ENCODE results near the gene SLC38A6. TPM values are rescaled to one million over a fixed set of nuclear protein-coding genes. Genes with fewer than 3 reads are reported as not detected.

Gene SLC38A6
- total RNA-seq, 4 donors from 2014 or later = 2.3 to 57.5 (median 34.8) TPM

DNA sequence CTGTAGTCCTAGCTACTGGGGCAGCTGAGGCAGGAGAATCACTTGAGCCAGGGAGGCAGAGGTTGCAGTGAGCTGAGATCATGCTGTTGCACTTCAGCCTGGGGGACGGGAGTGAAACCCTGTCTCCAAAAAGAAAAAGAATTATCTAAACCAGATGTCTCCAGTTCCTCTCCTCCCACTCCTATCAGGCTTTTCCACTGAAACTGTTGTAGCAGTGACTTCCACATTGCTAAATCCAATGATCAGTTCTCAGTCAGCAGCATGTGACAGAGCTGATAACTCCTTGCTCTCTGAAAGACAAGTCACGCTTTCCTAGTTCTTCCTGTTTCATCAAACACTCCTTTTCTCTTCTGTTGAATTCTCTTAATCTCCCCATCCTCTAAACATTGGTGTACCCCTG lies 8.6 kb downstream of the SLC38A6 start:
- intact Hi-C loops (cut with DNase I; ENCODE audit: low total_unique reads) = no loop called here
- no peak for DNase-seq
- Histone ChIP-seq H3K9me3 (no peaks in the 10 kb centered on the region), H3K4me3 (no peak overlapping the region), H3K4me1 (no peaks in the 10 kb centered on the region), H3K27ac (no peak overlapping the region), H3K27me3 (no peaks in the 10 kb centered on the region), H3K36me3 (no peaks in the 10 kb centered on the region)
- TF ChIP-seq, protein P1, sequence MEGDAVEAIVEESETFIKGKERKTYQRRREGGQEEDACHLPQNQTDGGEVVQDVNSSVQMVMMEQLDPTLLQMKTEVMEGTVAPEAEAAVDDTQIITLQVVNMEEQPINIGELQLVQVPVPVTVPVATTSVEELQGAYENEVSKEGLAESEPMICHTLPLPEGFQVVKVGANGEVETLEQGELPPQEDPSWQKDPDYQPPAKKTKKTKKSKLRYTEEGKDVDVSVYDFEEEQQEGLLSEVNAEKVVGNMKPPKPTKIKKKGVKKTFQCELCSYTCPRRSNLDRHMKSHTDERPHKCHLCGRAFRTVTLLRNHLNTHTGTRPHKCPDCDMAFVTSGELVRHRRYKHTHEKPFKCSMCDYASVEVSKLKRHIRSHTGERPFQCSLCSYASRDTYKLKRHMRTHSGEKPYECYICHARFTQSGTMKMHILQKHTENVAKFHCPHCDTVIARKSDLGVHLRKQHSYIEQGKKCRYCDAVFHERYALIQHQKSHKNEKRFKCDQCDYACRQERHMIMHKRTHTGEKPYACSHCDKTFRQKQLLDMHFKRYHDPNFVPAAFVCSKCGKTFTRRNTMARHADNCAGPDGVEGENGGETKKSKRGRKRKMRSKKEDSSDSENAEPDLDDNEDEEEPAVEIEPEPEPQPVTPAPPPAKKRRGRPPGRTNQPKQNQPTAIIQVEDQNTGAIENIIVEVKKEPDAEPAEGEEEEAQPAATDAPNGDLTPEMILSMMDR (IDR thresholded peaks at IDR 0.05) = no peak
- TF ChIP-seq POLR2A (IDR thresholded peaks at IDR 0.05) = no peak

DNA sequence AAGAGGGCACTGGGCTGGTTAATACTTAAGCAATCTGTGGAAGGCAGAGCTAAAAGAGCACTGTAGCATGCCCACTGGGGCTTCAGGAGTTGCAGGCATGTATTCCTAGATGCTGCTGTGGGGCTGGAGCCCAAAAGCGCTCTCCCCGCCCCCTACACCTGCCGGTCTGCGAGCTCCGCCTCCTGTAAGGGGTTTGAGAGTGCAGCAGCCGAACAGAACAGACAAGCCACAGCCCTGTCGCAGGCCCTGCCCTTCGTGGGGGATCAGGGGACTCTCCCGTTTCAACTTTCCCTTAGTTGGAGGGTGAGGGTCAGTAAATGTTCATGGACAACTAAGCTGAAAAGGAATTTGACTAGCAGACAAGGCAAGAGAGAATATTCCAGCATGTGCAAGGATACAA lies 17.6 kb downstream of the SLC38A6 start:
- no peaks in the 10 kb centered on the region for H3K27me3 ChIP-seq
- no peaks in the 10 kb centered on the region for H3K4me1 ChIP-seq
- TF ChIP-seq POLR2A (IDR thresholded peaks at IDR 0.05) = no peak
- TF ChIP-seq, protein P1 (IDR thresholded peaks at IDR 0.05) = no peak
- H3K36me3 ChIP-seq = no peaks in the 10 kb centered on the region
- no peak for DNase-seq
- no peak overlapping the region for H3K27ac ChIP-seq
- intact Hi-C loops (cut with DNase I; ENCODE audit: low total_unique reads) = no loop called here
- H3K9me3 ChIP-seq = no peaks in the 10 kb centered on the region
- no peak overlapping the region for H3K4me3 ChIP-seq

DNA sequence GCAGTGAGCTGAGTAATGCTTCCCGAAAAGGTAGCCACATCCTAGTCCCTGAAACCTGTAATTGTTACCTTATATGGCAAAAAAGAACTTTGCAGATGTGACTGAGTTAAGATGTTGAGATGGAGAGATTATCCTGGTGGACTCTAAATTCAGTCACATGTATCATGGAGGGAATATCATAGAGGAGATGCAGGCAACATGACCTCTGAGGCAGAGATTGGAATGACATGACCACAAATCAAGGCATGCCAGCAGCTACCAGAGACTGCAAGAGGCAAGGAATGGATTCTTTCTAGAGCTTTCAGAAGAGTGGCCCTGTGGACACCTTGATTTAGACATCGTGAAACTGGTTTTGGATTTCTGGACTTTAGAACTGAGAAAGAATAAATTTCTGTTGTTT lies 18.5 kb downstream of the SLC38A6 start:
- no peak overlapping the region for H3K27ac ChIP-seq
- H3K4me1 ChIP-seq = no peaks in the 10 kb centered on the region
- no peak overlapping the region for H3K4me3 ChIP-seq
- DNase-seq = no peak
- TF ChIP-seq, protein P1 (IDR thresholded peaks at IDR 0.05) = no peak
- TF ChIP-seq POLR2A (IDR thresholded peaks at IDR 0.05) = no peak
- intact Hi-C loops (cut with DNase I; ENCODE audit: low total_unique reads) = no loop called here
- H3K9me3 ChIP-seq = no peaks in the 10 kb centered on the region
- no peaks in the 10 kb centered on the region for H3K36me3 ChIP-seq
- no peaks in the 10 kb centered on the region for H3K27me3 ChIP-seq

DNA sequence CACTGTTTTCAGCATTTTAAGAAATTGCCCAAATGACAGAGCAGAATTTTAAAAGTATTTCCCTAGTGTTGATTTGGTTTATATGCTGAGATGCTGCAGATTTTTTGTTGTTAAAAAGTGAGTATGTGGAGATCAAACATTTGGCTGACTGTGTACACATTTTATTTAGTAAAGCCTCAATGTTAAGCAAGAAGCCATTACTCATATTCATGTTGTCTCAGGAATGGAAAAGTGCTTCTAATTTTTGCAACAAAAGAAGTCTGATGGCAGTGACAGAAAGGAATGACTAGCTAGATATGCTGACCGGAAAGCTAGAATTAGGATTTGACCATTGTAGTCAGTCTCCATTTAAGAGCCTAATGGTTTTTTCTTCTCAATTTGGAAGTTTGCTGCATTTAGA lies 22.5 kb downstream of the SLC38A6 start:
- H3K9me3 ChIP-seq = no peaks in the 10 kb centered on the region
- no peaks in the 10 kb centered on the region for H3K4me1 ChIP-seq
- H3K27ac ChIP-seq = no peak overlapping the region
- no peaks in the 10 kb centered on the region for H3K27me3 ChIP-seq
- TF ChIP-seq, protein P1 (IDR thresholded peaks at IDR 0.05) = no peak
- no peak for TF ChIP-seq POLR2A (IDR thresholded peaks at IDR 0.05)
- intact Hi-C loops (cut with DNase I; ENCODE audit: low total_unique reads) = no loop called here
- H3K36me3 ChIP-seq = no peaks in the 10 kb centered on the region
- no peak for DNase-seq
- H3K4me3 ChIP-seq = no peak overlapping the region

DNA sequence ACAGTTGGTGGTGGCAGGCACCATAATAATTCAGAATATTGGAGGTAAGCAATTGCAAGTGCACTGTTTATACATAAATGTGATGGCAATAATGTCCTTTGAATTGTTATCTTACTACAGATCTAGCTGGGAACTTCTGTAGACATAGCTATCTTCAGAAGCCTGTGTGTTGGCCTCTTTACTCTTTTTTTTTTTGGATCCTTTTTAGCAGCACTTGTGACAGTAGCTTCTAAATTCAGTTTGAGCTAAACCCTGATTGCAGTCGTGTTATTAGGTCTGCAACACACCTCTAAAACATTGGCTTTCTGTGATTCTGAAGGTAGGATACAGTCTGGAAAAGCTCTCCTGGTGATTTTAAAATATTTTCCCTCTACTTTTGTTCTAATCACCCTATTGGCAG lies 38.5 kb downstream of the SLC38A6 start:
- Histone ChIP-seq H3K4me3 (no peak overlapping the region), H3K27ac (no peak overlapping the region), H3K9me3 (no peaks in the 10 kb centered on the region), H3K27me3 (no peaks in the 10 kb centered on the region), H3K4me1 (no peaks in the 10 kb centered on the region), H3K36me3 (no peaks in the 10 kb centered on the region)
- intact Hi-C loops (cut with DNase I; ENCODE audit: low total_unique reads) = no loop called here
- no peak for TF ChIP-seq POLR2A (IDR thresholded peaks at IDR 0.05)
- DNase-seq = no peak
